MM.1S (cell line): ENCODE measurements around the gene ATP9A.

Experiments
- EZH2phosphoT487 ChIP-seq: fragments of 300-600 bp; sonication (generic); IDR thresholded peaks from 2 replicates; pipeline ENCODE4 v1.6.1; 2018; ENCODE audit warnings: antibody characterized with exemption, low read length
- TF ChIP-seq, protein P1 (sequence below): fragments of 300-600 bp; sonication (generic); IDR thresholded peaks from 2 replicates; pipeline ENCODE4 v1.5.1; 2016; ENCODE audit warnings: antibody characterized with exemption, low read length, mixed read lengths

DNA sequence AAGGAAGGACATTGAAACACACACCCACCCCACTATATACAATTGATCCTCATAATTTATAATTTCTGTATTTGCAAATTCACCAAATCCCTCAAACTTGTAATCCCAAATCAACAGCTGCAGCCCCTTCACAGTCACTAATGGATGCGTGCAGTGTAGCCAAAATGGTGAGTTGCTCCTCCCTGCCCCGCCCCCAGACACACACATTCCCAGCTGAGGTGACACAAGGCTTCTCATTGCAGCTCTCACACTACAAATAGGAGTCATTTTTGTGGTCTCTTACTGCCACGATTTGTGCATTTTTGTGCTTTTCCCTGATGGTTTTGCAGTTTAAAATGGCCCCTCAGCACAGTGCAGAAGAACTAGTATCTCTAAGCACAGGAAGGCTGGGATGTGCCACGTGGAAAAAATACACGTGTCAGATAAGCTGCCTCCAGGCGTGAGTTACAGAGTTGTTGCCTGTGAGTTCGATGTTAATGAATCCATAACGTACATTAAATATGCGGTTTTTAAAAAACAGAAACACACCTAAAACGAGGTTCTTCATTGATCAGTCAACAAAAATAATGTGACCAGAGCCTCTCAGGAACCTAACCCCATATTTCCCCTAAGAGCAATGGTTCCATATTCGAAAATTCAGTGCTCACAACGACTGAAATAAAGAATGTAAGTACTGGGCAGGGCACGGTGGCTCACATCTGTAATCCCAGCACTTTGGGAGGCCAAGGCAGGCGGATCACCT lies 8.2 kb downstream of the ATP9A start:
- TF ChIP-seq, protein P1, sequence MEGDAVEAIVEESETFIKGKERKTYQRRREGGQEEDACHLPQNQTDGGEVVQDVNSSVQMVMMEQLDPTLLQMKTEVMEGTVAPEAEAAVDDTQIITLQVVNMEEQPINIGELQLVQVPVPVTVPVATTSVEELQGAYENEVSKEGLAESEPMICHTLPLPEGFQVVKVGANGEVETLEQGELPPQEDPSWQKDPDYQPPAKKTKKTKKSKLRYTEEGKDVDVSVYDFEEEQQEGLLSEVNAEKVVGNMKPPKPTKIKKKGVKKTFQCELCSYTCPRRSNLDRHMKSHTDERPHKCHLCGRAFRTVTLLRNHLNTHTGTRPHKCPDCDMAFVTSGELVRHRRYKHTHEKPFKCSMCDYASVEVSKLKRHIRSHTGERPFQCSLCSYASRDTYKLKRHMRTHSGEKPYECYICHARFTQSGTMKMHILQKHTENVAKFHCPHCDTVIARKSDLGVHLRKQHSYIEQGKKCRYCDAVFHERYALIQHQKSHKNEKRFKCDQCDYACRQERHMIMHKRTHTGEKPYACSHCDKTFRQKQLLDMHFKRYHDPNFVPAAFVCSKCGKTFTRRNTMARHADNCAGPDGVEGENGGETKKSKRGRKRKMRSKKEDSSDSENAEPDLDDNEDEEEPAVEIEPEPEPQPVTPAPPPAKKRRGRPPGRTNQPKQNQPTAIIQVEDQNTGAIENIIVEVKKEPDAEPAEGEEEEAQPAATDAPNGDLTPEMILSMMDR: no peak
- TF ChIP-seq EZH2phosphoT487: no peak
